PC-3 (cell line): ENCODE data around the gene SUPT6H. TPM values are rescaled to one million over a fixed set of nuclear protein-coding genes. Genes with fewer than 3 reads are reported as not detected.

Source experiments
- ATAC-seq: fragments of 200-7000 bp; cut with Tn5 transposase; 2 replicates; pipeline ENCODE4 v1.9.1; 2020; ENCODE audit warnings: mild to moderate bottlenecking, moderate library complexity
- BruUV-seq: library from RNA; stranded (reverse); fragments of 400-500 nt; replicated peaks from 2 replicates; lab custom pipeline; 2021; lab: Mats Ljungman, UMichigan
- CTCF ChIA-PET: fragments of 300-600 bp; sonication (Branson Sonifier 250); formaldehyde crosslinking; loops from one replicate; lab custom pipeline; 2022; ENCODE audit warnings: antibody characterized with exemption; lab: Charles Lee
- POLR2A ChIA-PET: fragments of 300-600 bp; sonication (Branson Sonifier 250); formaldehyde crosslinking; loops from one replicate; lab custom pipeline; 2022; ENCODE audit warnings: antibody characterized with exemption; ENCODE audit not compliant: unreplicated experiment; lab: Charles Lee
- DNase-seq: peaks from one replicate; pipeline ENCODE4 v3.0.0-alpha.2; 2015
- H2AFZ ChIP-seq: fragments of 300-600 bp; sonication (generic); 2 replicates; pipeline ENCODE4 v1.6.0; 2016; ENCODE audit warnings: antibody characterized with exemption, low read length
- H3F3A ChIP-seq: fragments of 300-600 bp; sonication (generic); one replicate; pipeline ENCODE4 v1.6.0; 2017; ENCODE audit warnings: antibody characterized with exemption, low read length, control low read depth, mild to moderate bottlenecking; ENCODE audit not compliant: unreplicated experiment
- H3K27ac ChIP-seq: fragments of 300-600 bp; sonication (generic); 2 replicates; pipeline ENCODE4 v1.5.1; 2016; ENCODE audit warnings: mild to moderate bottlenecking, low read length
- H3K27me3 ChIP-seq: fragments of 300-600 bp; sonication (generic); 2 replicates; pipeline ENCODE4 v1.6.1; 2016; ENCODE audit warnings: low read length, mixed read lengths
- H3K36me3 ChIP-seq: fragments of 300-600 bp; sonication (generic); 2 replicates; pipeline ENCODE4 v1.6.1; 2016; ENCODE audit warnings: low read depth, mixed run types, low read length, mixed read lengths
- H3K4me1 ChIP-seq: fragments of 300-600 bp; sonication (generic); 2 replicates; pipeline ENCODE4 v1.5.1; 2016; ENCODE audit warnings: low read length; ENCODE audit not compliant: insufficient read depth
- H3K4me2 ChIP-seq: fragments of 300-600 bp; sonication (generic); 2 replicates; pipeline ENCODE4 v1.6.0; 2016; ENCODE audit warnings: low read length
- H3K4me3 ChIP-seq: fragments of 300-600 bp; sonication (generic); 2 replicates; pipeline ENCODE4 v1.5.1; 2016; ENCODE audit warnings: mild to moderate bottlenecking, low read length, mixed read lengths
- H3K79me2 ChIP-seq: fragments of 300-600 bp; sonication (generic); 2 replicates; pipeline ENCODE4 v1.6.1; 2017; ENCODE audit warnings: low read length, mixed read lengths
- H3K9ac ChIP-seq: fragments of 300-600 bp; sonication (generic); 2 replicates; pipeline ENCODE4 v1.6.0; 2016; ENCODE audit warnings: mild to moderate bottlenecking, low read length
- H3K9me2 ChIP-seq: fragments of 300-600 bp; sonication (generic); replicated peaks from 2 replicates; pipeline ENCODE4 v1.6.1; 2016; ENCODE audit warnings: mixed run types, low read length, mixed read lengths
- H3K9me3 ChIP-seq: fragments of 300-600 bp; sonication (generic); 2 replicates; pipeline ENCODE4 v1.6.1; 2016; ENCODE audit warnings: low read length, mixed read lengths
- H4K20me1 ChIP-seq: fragments of 300-600 bp; sonication (generic); 2 replicates; pipeline ENCODE4 v1.6.1; 2016; ENCODE audit warnings: low read length, mixed read lengths
- EZH2 ChIP-seq: fragments of 300-600 bp; sonication (generic); IDR thresholded peaks from one replicate; pipeline ENCODE4 v1.6.1; 2017; ENCODE audit warnings: antibody characterized with exemption, mild to moderate bottlenecking, low read length; ENCODE audit not compliant: unreplicated experiment
- EZH2phosphoT487 ChIP-seq: fragments of 300-600 bp; sonication (generic); IDR thresholded peaks from 2 replicates; pipeline ENCODE4 v1.6.1; 2018; ENCODE audit warnings: mild to moderate bottlenecking, antibody characterized with exemption, low read length, borderline replicate concordance
- intact Hi-C: fragments of 100-400 bp; cut with micrococcal nuclease; formaldehyde crosslinking; loops from 2 replicates; pipeline ENCODE4 v1.9.0; 2023
- total RNA-seq: library from RNA; depleted of rRNA; stranded (reverse); fragments of >200 nt; gene quantifications from 2 replicates; pipeline ENCODE4 v1.2.3, GENCODE V29; 2014
- TF ChIP-seq, protein P1 (sequence below): fragments of 300-600 bp; sonication (generic); conservative IDR thresholded peaks from 2 replicates; pipeline ENCODE4 v1.5.1; 2017; ENCODE audit warnings: antibody characterized with exemption, low read depth, mild to moderate bottlenecking, low read length

Gene SUPT6H
- total RNA-seq, 1 experiment from 2014 or later, result 32.2 TPM

- intact Hi-C loops, result no loop called here
Observed at GRCh38 chr17:28702026-28702751, 40.2 kb downstream of the SUPT6H start.

GRCh38 chr17:28702752-28703150, 40.7 kb downstream of the SUPT6H start:
- peaks cover 20% of the 10 kb centered on the region for H3K36me3 ChIP-seq
- H4K20me1 ChIP-seq, result no peaks in the 10 kb centered on the region
- no peak overlapping the region for H3K4me3 ChIP-seq
- intact Hi-C loops, result no loop called here
- ChIA-PET CTCF (no interaction called here), POLR2A (no interaction called here)
- no peaks in the 10 kb centered on the region for H3K9me2 ChIP-seq
- no peaks in the 10 kb centered on the region for H3K27me3 ChIP-seq
- no peak for TF ChIP-seq EZH2
- TF ChIP-seq EZH2phosphoT487, result no peak
- TF ChIP-seq, protein P1, sequence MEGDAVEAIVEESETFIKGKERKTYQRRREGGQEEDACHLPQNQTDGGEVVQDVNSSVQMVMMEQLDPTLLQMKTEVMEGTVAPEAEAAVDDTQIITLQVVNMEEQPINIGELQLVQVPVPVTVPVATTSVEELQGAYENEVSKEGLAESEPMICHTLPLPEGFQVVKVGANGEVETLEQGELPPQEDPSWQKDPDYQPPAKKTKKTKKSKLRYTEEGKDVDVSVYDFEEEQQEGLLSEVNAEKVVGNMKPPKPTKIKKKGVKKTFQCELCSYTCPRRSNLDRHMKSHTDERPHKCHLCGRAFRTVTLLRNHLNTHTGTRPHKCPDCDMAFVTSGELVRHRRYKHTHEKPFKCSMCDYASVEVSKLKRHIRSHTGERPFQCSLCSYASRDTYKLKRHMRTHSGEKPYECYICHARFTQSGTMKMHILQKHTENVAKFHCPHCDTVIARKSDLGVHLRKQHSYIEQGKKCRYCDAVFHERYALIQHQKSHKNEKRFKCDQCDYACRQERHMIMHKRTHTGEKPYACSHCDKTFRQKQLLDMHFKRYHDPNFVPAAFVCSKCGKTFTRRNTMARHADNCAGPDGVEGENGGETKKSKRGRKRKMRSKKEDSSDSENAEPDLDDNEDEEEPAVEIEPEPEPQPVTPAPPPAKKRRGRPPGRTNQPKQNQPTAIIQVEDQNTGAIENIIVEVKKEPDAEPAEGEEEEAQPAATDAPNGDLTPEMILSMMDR, result no peak
- ATAC-seq (no peak), DNase-seq (no peak)
- H3K9me3 ChIP-seq, result no peaks in the 10 kb centered on the region
- no peaks in the 10 kb centered on the region for H3K79me2 ChIP-seq
- H3F3A ChIP-seq, result no peaks in the 10 kb centered on the region
- H2AFZ ChIP-seq, result no peak overlapping the region
- no peak overlapping the region for H3K27ac ChIP-seq
- no TSS peak for BruUV-seq
- H3K4me2 ChIP-seq, result no peak overlapping the region
- H3K9ac ChIP-seq, result no peak overlapping the region
- no peaks in the 10 kb centered on the region for H3K4me1 ChIP-seq

More at GRCh38 chr17:28702026-28702751, 40.2 kb downstream of the SUPT6H start:
- ChIA-PET CTCF (no interaction called here), POLR2A (no interaction called here)
- no peak overlapping the region for H3K4me3 ChIP-seq
- no peaks in the 10 kb centered on the region for H4K20me1 ChIP-seq
- H3K9me2 ChIP-seq, result no peaks in the 10 kb centered on the region
- H3K9me3 ChIP-seq, result no peaks in the 10 kb centered on the region
- TF ChIP-seq EZH2 (no peak), EZH2phosphoT487 (no peak)
- TF ChIP-seq, protein P1, result no peak
- no peak overlapping the region for H3K9ac ChIP-seq
- H2AFZ ChIP-seq, result no peak overlapping the region
- DNase-seq (no peak), ATAC-seq (no peak; the same call in 1 of the 2 replicates)
- no peak overlapping the region for H3K27ac ChIP-seq
- no peaks in the 10 kb centered on the region for H3K79me2 ChIP-seq
- peaks cover 23% of the 10 kb centered on the region for H3K36me3 ChIP-seq
- no TSS peak for BruUV-seq
- no peaks in the 10 kb centered on the region for H3K4me1 ChIP-seq
- H3K27me3 ChIP-seq, result no peaks in the 10 kb centered on the region
- no peaks in the 10 kb centered on the region for H3F3A ChIP-seq
- H3K4me2 ChIP-seq, result no peak overlapping the region

DNA sequence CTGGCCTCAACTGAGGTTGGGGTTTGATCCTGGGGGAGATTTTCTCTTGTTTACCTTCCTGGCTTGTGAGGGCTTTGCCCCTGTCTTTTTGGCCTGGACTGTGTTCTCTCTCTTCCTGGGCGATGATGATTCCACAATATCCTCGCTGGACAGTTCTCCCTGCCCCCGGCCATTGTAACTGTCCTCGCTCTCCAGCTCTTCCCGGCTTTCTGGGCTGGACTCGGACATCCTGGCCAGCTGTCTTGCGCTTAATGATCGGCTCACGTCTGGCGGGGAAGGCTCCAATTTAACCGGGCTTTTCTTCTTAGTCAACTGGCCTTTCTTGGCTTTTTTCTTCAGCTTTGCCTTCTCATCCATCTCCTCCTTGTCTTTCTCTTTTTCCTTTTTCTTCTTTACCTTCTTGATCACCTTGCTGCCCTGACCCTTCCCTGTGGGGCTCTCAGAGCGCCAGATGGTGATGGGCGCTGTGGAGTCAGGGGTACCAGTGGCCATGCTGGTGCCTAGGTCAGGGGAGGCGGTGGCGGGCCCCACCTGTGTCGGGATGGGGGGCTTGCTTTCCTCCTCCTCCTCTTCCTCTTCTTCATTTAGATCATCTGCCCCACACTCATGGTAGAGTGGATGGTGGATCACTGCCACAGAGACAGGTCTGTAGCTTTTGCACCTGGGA, 41.7 kb downstream of the SUPT6H start:
- H2AFZ ChIP-seq, result no peak overlapping the region
- H3K36me3 ChIP-seq, result peaks cover 11% of the 10 kb centered on the region
- no peak overlapping the region for H3K27ac ChIP-seq
- H3K9me3 ChIP-seq, result no peaks in the 10 kb centered on the region
- no peaks in the 10 kb centered on the region for H3K9me2 ChIP-seq
- no peak overlapping the region for H3K4me2 ChIP-seq
- no peaks in the 10 kb centered on the region for H3K4me1 ChIP-seq
- no peak overlapping the region for H3K9ac ChIP-seq
- H4K20me1 ChIP-seq, result no peaks in the 10 kb centered on the region
- H3F3A ChIP-seq, result no peaks in the 10 kb centered on the region
- H3K27me3 ChIP-seq, result no peaks in the 10 kb centered on the region
- DNase-seq (no peak), ATAC-seq (no peak)
- TF ChIP-seq, protein P1, result no peak
- TF ChIP-seq EZH2 (no peak), EZH2phosphoT487 (no peak)
- H3K4me3 ChIP-seq, result no peak overlapping the region
- intact Hi-C loops, result no loop called here
- POLR2A ChIA-PET, result no interaction called here
- H3K79me2 ChIP-seq, result no peaks in the 10 kb centered on the region
- CTCF ChIA-PET, result no interaction called here
- no TSS peak for BruUV-seq
